DMS79 treated with DMSO at 0.1 percent for 48 hours (cell line): Measurements from ENCODE around the gene FASTK.
"Not testable (repeated sequence)": the region's sequence is repeated elsewhere in the genome, so short reads cannot be mapped to it uniquely, and the experiment has no call there.

Source experiments
- DNase-seq: peaks from one replicate; lab custom pipeline; 2025; lab: John Stamatoyannopoulos, UW

The FASTK gene

GRCh38 chr7:151027728-151028130 lies 52.9 kb downstream of the FASTK start:
- not testable (repeated sequence) for DNase-seq

DNA sequence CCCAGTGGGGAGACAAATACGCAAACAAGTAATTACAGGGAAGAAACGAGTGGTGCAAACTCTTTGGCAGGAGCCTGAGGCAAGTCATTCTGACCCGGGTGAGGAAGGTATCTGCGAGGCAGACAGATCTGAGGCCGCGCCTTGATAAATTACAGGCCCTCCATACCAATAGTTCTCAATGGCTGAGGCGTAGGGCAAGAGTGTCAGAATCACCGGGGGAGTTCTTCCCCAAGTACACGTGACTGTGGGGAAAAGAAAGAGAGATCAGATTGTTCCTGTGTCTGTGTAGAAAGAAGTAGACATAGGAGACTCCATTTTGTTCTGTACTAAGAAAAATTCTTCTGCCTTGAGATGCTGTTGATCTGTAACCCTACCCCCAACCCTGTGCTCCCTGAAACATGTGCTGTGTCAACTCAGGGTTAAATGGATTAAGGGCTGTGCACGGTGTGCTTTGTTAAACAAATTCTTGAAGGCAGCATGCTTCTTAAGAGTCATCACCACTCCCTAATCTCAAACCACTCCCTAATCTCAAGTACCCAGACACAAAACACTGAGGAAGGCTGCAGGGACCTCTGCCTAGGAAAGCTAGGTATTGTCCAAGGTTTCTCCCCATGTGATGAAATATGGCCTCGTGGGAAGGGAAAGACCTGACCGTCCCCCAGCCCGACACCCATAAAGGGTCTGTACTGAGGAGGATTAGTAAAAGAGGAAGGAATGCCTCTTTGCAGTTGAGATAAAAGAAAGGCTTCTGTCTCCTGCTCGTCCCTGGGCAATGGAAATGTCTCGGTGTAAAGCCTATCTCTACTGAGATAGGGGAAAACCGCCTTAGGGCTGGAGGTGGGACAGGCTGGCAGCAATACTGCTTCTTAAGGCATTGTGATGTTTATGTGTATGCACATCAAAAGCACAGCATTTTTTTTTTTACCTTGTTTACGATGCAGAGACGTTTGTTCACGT lies 53.6 kb downstream of the FASTK start:
- DNase-seq: not testable (repeated sequence)
